Measurements from ENCODE around the gene GABBR2.

GABBR2 gene

GRCh38 chr9:98550206-98550820 is 158.4 kb downstream of the GABBR2 start:
- DNase-seq (ENCODE audit: insufficient read length, low spot score), result no peak
- TF ChIP-seq CTCF (IDR thresholded peaks at IDR 0.05; ENCODE audit: insufficient read depth, missing control alignments), result no peak
- no peak for FAIRE-seq

- no peak for TF ChIP-seq CTCF (IDR thresholded peaks at IDR 0.05; ENCODE audit: insufficient read depth, missing control alignments)
- no peak for FAIRE-seq
- no peak for DNase-seq (ENCODE audit: insufficient read length, low spot score)
Measured at GRCh38 chr9:98549401-98549800, 159.3 kb downstream of the GABBR2 start.

GRCh38 chr9:98547606-98548005 is 161.1 kb downstream of the GABBR2 start:
- DNase-seq (ENCODE audit: insufficient read length, low spot score) (no peak), FAIRE-seq (no peak)
- TF ChIP-seq CTCF (IDR thresholded peaks at IDR 0.05; ENCODE audit: insufficient read depth, missing control alignments), result no peak

GRCh38 chr9:98545021-98545420 is 163.7 kb downstream of the GABBR2 start:
- TF ChIP-seq CTCF (IDR thresholded peaks at IDR 0.05; ENCODE audit: insufficient read depth, missing control alignments), result no peak
- FAIRE-seq (no peak), DNase-seq (ENCODE audit: insufficient read length, low spot score) (no peak)

- DNase-seq (ENCODE audit: insufficient read length, low spot score), result no peak
- FAIRE-seq, result no peak
- no peak for TF ChIP-seq CTCF (IDR thresholded peaks at IDR 0.05; ENCODE audit: insufficient read depth, missing control alignments)
Measured at GRCh38 chr9:98541684-98542230, 167.0 kb downstream of the GABBR2 start.

GRCh38 chr9:98540476-98540875 is 168.3 kb downstream of the GABBR2 start:
- no peak for TF ChIP-seq CTCF (IDR thresholded peaks at IDR 0.05; ENCODE audit: insufficient read depth, missing control alignments)
- FAIRE-seq (no peak), DNase-seq (ENCODE audit: insufficient read length, low spot score) (no peak)

GRCh38 chr9:98539954-98540353 is 168.8 kb downstream of the GABBR2 start:
- TF ChIP-seq CTCF (IDR thresholded peaks at IDR 0.05; ENCODE audit: insufficient read depth, missing control alignments), result no peak
- no peak for DNase-seq (ENCODE audit: insufficient read length, low spot score)
- no peak for FAIRE-seq

Measured in D721Med (cell line).